ENCODE data around the gene LRP10.

Gene LRP10

DNA sequence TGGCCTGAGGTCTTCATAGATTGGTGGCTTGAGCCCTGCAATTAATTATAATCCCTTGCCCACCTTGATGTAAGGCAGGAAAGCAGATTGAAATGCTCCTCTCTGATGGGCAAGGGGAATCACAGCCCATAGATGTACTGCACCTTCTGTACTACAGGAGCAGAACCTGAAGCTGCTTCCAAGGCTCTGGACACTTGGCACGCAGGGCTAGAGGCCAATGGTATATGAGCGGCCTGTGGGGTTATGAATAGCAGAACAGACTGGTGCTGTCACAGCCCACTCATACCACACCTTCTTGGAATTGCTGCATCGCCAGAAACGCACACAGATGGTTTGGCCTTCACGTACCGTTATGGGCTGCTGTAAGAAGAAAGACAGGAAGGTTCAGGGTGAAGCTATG lies 49.2 kb downstream of the LRP10 start:
- no peak for DNase-seq

DNA sequence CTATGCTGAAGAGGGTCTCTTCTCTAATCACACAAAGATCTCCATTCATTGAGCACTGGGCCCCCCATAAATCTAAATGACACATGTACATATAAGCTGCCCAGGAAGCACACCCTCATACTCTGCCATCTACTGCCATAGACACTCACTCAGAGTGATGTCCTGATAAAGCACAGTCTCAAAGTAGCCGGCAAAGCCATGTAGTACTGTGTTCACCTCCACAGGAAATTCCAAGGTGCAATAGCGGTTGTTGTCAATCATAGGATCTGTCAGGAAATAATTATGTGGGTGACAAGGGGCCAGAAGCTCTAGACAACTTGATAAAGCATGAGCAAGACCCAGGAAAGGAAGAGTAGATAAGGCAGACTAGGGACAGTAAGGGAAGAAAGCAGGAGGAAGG lies 50.8 kb downstream of the LRP10 start:
- no peak for DNase-seq

DNA sequence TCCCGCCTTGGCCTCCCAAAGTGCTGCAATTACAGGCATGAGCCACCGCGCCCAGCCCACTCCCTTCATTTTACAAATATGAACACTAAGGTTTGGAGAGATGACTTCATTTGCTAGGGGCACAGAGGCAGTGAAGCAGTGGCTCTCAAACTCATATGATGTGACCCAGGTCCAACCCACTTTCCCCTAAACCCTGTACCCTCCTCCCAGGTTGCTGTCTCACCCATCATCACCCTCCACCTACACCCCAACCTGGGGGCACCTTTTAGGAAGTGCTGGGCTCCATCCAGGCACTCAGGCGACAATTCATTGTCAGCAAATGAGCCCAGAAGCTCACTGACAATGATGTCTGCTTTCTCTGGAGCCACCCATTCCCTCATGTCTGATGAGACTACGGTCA lies 52.2 kb downstream of the LRP10 start:
- no peak for DNase-seq

DNA sequence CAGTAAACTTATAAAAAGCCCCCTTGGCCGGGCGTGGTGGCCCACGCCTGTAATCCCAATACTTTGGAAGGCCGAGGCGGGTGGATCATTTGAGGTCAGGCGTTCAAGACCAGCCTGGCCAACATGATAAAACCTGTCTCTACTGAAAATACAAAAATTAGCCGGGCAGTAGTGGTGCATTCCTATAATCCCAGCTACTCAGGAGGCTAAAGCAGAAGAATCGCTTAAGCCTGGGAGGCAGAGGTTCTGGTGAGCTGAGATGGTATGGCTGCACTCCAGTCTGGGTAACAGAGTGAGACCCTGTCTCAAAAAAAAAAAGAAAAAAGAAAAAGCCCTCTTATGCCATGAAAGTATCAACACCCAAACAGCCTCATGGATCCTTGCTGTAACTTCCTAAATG lies 54.0 kb downstream of the LRP10 start:
- DNase-seq = no peak

DNA sequence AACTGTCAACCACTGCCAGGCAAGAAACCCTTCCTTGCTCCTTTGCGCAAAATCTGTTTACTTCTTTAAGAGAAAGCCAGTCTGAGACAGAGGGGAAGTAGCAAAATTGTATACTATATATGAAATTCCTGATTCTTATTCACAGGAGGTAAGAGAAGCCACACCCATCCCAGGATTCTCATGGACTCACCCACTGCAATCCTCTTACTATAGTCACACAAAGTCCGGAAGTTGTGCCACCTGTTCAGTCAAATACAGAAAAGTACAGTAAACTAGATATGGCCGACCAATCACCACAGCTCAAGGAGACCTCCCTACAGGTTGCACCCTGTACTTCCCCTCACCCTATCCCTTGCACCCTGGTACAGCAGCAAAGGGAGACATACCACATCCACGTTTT lies 54.8 kb downstream of the LRP10 start:
- no peak for DNase-seq

DNA sequence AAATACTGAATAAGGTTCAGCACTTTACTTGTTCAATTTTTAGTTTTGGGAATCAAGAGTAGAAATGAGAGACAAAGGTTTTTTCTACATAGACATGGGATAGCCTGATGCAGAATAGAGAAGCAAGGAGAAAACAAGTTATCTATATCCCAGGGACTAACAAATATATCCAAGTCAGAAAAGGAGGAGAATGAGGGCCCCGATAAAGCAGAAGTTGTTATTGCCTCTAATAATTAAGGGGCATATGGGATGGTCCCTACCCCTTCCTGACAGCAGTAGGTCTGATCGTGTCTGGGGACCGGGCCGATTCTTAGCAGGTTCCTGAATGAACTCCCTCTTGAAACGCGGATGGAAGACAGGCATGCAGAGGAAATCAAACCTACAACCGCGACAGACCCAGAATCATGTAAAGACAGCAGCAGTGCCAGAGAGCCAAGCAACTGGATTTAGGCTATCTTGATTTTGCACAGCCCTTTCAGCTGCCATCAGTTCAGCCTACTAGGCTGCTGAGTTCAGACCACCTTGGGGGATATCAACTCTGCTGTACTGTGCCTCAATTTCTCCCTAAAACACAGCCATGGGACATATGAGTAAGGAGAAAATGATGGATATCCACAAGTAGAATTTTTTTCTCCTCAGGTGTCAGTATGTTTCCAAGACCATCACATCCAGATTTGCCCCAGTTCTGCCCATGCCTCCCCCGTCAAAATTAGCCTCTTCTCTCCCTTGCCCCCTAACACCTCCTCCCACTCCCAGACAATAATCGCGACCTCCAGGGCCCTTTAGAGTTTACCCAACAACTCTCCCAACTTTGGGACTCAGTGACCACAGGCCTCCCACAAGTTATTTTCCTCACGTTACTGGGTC lies 56.9 kb downstream of the LRP10 start:
- DNase-seq = peak; percentile 5

DNA sequence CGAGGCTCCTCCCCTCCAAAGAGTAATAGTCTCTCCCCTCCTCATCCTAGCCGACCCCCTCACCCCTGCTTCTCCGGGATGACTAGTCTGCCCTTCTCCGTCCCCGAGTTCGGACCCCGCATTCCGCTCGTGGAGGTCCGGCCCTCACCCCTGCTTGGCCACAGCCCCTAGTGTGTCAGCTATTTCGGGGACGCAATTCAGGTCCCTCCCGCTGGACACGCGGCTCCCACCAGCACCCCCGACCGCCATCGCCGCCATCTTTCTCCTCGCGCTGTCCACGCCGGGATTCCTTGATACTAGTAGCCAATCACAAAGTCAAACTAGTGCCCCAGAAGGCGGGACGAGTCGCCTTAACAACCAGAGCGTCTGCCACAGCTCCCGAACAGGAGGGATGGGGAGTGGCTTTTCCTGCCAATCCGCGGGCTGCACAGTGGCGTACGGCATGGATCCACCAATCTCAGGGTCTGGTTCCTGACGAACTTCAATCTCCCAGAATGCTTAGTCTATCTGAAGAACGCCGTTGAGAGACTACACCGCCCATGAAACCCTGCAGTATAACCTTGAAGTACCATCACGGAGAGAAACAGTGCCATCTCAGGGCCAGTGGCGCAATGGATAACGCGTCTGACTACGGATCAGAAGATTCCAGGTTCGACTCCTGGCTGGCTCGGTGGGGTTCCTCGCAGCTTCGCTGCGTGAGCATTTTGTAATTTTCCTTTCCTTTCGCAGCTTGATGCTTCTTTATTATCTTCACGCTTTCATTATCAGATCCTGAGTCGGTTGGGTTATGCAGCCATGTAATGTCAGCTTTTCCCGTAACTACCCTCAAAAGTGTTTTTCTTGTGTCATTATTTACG lies 57.8 kb downstream of the LRP10 start, which contains the start of gene PRMT5:
Gene PRMT5 (minus strand): TSS at position 273 of the 857 bp plus-strand sequence. CDS start 15 bp downstream, at position 258.
- DNase-seq = peak; percentile 98

DNA sequence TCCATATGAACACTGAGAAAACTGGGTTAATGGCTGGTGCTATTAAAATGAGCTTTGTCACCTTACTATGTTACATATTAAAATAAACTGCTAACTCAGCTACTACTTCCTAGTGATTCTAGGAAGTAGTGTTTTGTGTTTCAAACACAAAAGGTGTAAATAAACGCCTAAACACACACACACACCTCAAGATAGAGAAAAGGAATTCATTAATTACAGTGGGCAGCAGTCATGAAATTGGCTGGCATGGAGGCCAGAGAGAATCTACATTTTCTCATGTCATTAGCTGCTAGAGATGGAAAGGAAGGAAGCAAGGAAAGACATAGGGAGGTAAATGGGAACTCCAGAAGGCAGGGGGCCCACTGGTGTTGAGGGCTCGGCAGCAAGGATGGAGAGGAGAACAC lies 58.4 kb downstream of the LRP10 start:
- DNase-seq = no peak

Data from activated naive CD4-positive, alpha-beta T cell treated with Interleukin-2 at 50 U/mL for 16 hours (primary cell).